WTC11 (cell line): ENCODE results near the gene ZFHX3. TPM values are rescaled to one million over a fixed set of nuclear protein-coding genes. Genes with fewer than 3 reads are reported as not detected.

Experiments
- ATAC-seq: fragments of 200-7000 bp; cut with Tn5 transposase; 2 replicates; pipeline ENCODE4 v1.10.0; 2021; ENCODE audit warnings: mild to moderate bottlenecking, moderate library complexity
- CTCF ChIA-PET: fragments of 300-600 bp; sonication (Branson Sonifier 250); formaldehyde crosslinking; loops from one replicate; lab custom pipeline; 2021; ENCODE audit warnings: antibody characterized with exemption; lab: Charles Lee
- POLR2A ChIA-PET: fragments of 350-600 bp; sonication (Branson Sonifier 250); formaldehyde crosslinking; loops from one replicate; lab custom pipeline; 2021; ENCODE audit warnings: antibody characterized with exemption; lab: Charles Lee
- DNase-seq: peaks from one replicate; pipeline ENCODE4 v3.0.0; 2021; ENCODE audit warnings: low spot score
- H3K27ac Mint-ChIP-seq: 2 replicates; pipeline ENCODE4 v1.8.0; 2021; ENCODE audit warnings: mixed read lengths
- H3K27me3 Mint-ChIP-seq: 2 replicates; pipeline ENCODE4 v1.8.0; 2021; ENCODE audit warnings: low read depth, mild to moderate bottlenecking, moderate library complexity, mixed read lengths
- H3K36me3 Mint-ChIP-seq: 2 replicates; pipeline ENCODE4 v1.8.0; 2021; ENCODE audit warnings: mixed read lengths
- H3K4me1 Mint-ChIP-seq: 2 replicates; pipeline ENCODE4 v1.8.0; 2022; ENCODE audit warnings: mixed read lengths
- H3K4me3 Mint-ChIP-seq: 2 replicates; pipeline ENCODE4 v1.8.0; 2021; ENCODE audit warnings: mild to moderate bottlenecking, moderate library complexity, mixed read lengths
- H3K9me3 Mint-ChIP-seq: 2 replicates; pipeline ENCODE4 v1.8.0; 2021; ENCODE audit warnings: mixed read lengths
- ARID4B ChIP-seq: sonication (generic); formaldehyde crosslinking; IDR thresholded peaks from 2 replicates; pipeline ENCODE4 v1.8.0; 2023; ENCODE audit warnings: missing genetic modification reagents, mild to moderate bottlenecking, borderline replicate concordance
- E2F4 ChIP-seq: sonication (generic); formaldehyde crosslinking; IDR thresholded peaks from 2 replicates; pipeline ENCODE4 v1.8.1; 2022; ENCODE audit warnings: low read depth, mild to moderate bottlenecking, moderate library complexity, missing genetic modification reagents, borderline replicate concordance
- FOXK1 ChIP-seq: sonication (generic); formaldehyde crosslinking; IDR thresholded peaks from 2 replicates; pipeline ENCODE4 v1.8.0; 2022; ENCODE audit warnings: mild to moderate bottlenecking, moderate library complexity, missing genetic modification reagents
- NFYB ChIP-seq: sonication (generic); formaldehyde crosslinking; conservative IDR thresholded peaks from 2 replicates; pipeline ENCODE4 v1.8.0; 2022; ENCODE audit warnings: low read depth, missing genetic modification reagents
- SOX15 ChIP-seq: fragments of 250-450 bp; sonication (Bioruptor Pico); IDR thresholded peaks from 2 replicates; pipeline ENCODE4 v1.9.0; 2021; ENCODE audit warnings: mild to moderate bottlenecking
- total RNA-seq: library from RNA; stranded (reverse); gene quantifications from 3 replicates; pipeline ENCODE4 v1.2.3, GENCODE V29; 2021
- TF ChIP-seq, protein P1 (sequence below): sonication (generic); formaldehyde crosslinking; conservative IDR thresholded peaks from 2 replicates; pipeline ENCODE4 v1.8.1; 2023; ENCODE audit warnings: mild to moderate bottlenecking, low read depth, missing genetic modification reagents, moderate library complexity
- TF ChIP-seq, protein P2 (sequence below): sonication (generic); formaldehyde crosslinking; IDR thresholded peaks from 2 replicates; pipeline ENCODE4 v1.8.0; 2023; ENCODE audit warnings: mild to moderate bottlenecking, missing genetic modification reagents
- TF ChIP-seq, protein P3 (sequence below): sonication (generic); formaldehyde crosslinking; IDR thresholded peaks from 2 replicates; pipeline ENCODE4 v1.8.1; 2023; ENCODE audit warnings: mild to moderate bottlenecking, moderate library complexity, missing genetic modification reagents

Gene ZFHX3
- total RNA-seq, 1 experiment from 2014 or later, result 5.7 TPM

DNA sequence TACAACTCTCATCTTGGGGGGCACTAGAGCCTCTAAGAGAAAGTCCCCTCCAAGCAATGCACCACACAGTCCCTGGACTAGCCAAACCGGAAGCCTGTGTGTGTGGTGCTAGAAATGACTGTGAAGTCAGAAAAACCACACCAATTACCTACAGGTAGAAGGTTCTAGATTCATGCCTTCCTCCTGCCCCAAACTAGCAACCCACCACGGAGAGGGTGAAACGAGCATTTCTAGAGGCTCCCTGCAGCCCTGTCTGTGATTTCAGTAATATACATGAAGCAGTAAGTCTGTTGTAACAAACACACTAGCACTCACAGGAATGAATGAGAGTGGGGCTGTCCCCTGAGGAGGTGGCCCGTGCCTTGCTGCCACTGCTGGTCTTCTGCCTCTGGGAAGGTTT is 13.6 kb downstream of the ZFHX3 start (continued):
- TF ChIP-seq ARID4B (no peak), NFYB (no peak), E2F4 (no peak), FOXK1 (CRISPR knock-in tag) (no peak)
- TF ChIP-seq, protein P1, sequence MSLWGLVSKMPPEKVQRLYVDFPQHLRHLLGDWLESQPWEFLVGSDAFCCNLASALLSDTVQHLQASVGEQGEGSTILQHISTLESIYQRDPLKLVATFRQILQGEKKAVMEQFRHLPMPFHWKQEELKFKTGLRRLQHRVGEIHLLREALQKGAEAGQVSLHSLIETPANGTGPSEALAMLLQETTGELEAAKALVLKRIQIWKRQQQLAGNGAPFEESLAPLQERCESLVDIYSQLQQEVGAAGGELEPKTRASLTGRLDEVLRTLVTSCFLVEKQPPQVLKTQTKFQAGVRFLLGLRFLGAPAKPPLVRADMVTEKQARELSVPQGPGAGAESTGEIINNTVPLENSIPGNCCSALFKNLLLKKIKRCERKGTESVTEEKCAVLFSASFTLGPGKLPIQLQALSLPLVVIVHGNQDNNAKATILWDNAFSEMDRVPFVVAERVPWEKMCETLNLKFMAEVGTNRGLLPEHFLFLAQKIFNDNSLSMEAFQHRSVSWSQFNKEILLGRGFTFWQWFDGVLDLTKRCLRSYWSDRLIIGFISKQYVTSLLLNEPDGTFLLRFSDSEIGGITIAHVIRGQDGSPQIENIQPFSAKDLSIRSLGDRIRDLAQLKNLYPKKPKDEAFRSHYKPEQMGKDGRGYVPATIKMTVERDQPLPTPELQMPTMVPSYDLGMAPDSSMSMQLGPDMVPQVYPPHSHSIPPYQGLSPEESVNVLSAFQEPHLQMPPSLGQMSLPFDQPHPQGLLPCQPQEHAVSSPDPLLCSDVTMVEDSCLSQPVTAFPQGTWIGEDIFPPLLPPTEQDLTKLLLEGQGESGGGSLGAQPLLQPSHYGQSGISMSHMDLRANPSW, result no peak
- TF ChIP-seq, protein P2, sequence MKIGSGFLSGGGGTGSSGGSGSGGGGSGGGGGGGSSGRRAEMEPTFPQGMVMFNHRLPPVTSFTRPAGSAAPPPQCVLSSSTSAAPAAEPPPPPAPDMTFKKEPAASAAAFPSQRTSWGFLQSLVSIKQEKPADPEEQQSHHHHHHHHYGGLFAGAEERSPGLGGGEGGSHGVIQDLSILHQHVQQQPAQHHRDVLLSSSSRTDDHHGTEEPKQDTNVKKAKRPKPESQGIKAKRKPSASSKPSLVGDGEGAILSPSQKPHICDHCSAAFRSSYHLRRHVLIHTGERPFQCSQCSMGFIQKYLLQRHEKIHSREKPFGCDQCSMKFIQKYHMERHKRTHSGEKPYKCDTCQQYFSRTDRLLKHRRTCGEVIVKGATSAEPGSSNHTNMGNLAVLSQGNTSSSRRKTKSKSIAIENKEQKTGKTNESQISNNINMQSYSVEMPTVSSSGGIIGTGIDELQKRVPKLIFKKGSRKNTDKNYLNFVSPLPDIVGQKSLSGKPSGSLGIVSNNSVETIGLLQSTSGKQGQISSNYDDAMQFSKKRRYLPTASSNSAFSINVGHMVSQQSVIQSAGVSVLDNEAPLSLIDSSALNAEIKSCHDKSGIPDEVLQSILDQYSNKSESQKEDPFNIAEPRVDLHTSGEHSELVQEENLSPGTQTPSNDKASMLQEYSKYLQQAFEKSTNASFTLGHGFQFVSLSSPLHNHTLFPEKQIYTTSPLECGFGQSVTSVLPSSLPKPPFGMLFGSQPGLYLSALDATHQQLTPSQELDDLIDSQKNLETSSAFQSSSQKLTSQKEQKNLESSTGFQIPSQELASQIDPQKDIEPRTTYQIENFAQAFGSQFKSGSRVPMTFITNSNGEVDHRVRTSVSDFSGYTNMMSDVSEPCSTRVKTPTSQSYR (CRISPR knock-in tag), result no peak
- TF ChIP-seq, protein P3, sequence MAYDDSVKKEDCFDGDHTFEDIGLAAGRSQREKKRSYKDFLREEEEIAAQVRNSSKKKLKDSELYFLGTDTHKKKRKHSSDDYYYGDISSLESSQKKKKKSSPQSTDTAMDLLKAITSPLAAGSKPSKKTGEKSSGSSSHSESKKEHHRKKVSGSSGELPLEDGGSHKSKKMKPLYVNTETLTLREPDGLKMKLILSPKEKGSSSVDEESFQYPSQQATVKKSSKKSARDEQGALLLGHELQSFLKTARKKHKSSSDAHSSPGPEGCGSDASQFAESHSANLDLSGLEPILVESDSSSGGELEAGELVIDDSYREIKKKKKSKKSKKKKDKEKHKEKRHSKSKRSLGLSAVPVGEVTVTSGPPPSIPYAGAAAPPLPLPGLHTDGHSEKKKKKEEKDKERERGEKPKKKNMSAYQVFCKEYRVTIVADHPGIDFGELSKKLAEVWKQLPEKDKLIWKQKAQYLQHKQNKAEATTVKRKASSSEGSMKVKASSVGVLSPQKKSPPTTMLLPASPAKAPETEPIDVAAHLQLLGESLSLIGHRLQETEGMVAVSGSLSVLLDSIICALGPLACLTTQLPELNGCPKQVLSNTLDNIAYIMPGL (CRISPR knock-in tag), result no peak

DNA sequence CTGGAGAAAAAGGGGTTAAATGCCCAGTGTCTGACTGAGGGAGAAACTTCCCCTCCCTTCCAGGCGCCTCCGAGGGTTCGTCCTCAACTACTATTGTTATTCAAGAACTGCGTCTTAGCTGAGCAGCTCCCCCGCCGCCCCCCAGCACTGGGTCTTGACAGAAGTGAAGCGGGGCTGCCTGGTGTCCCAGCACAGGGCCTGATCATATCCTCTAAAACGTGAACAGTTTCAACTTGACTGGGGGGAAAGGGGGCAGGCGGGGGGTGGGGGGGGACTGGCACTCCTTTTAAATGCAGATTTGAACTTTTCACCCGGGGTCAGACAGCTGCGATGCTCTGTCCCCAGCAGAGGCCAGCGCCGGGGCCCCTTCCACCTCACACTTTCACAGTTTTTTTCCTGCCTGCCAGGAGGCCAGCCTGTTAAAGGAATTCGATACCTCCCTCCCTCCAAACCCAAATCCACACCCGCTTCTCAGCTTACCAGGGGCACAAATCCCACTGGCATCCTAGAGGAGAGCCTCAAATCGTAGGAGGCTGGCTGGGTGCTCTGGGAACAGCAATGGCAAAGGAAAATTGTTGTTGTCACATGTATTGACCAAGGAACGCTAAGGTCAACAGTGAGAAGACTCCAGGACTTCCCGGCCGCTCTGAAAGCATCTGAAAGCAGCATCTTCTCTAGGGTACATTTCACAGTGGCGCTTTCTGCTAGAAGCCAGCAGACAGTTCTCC is 14.5 kb downstream of the ZFHX3 start:
- Mint-ChIP-seq H3K9me3 (no peaks in the 10 kb centered on the region), H3K27me3 (peaks cover 100% of the 10 kb centered on the region), H3K36me3 (no peaks in the 10 kb centered on the region), H3K27ac (no peak overlapping the region)
- ATAC-seq (peak; percentile 55), DNase-seq (peak; percentile 85)
- CTCF ChIA-PET, result interaction anchor here (0.6 to 1.7 kb wide), 6 partner anchors 11 to 633 kb away, joined by 3 to 6 read pairs (median 4); no protein-coding TSS in a partner anchor
- POLR2A ChIA-PET, result no interaction called here
- TF ChIP-seq SOX15 (CRISPR knock-in tag), result no peak
- peak; percentile 27 for TF ChIP-seq FOXK1 (CRISPR knock-in tag)
- TF ChIP-seq, all 79 proteins: peak for 1
- Mint-ChIP-seq H3K4me3 (peak overlapping the region; percentile 49), H3K4me1 (peaks cover 72% of the 10 kb centered on the region)
